OCI-M2 (cell line): ENCODE measurements around the gene SAPCD2.
"Not testable (repeated sequence)": the region's sequence is repeated elsewhere in the genome, so short reads cannot be mapped to it uniquely, and the experiment has no call there.

Experiments used
- DNase-seq: peaks from one replicate; lab custom pipeline; 2025; ENCODE audit not compliant: unreplicated experiment; lab: John Stamatoyannopoulos, UW

Gene SAPCD2

DNA sequence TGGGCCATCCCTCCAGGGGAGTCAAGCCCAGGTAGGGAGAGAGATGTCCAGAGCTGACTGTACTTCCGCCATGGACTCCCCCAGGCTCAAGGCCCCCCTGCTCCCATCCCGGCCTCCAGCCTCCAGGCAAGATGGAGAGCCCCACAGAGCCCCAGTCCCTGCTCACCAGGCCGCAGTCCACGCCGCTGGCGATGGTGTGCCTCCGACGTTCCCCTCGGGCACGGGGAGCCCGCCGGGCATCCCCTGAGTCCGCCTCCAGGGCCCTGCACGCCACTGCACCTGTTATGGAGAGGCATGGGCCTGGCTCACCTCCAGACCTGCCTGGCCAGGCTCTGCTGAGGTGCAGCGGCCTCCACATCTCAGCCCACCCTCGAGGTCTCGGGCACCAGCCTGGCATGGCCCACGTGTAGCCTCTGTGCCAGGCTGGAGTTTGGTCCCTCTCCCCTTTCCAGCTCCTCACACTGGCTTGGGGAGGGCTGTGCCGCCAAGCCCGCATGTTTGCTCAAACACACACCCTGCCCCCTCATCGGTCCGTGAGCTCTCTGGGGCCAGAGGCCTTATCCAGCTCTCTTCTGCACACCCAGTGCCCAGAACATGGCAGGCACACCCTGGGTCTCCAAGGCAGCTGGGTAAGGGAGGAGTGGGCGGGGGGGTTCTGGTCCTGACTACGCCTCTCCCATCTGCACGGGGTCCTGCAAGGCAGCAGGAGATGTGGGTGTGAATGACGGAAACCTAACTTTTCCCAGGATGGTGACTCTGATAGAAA lies 4.1 kb downstream of the SAPCD2 start:
- no peak for DNase-seq

- no peak for DNase-seq
These were observed 4.9 kb downstream of the SAPCD2 start for GRCh38 chr9:137065336-137065967.

- DNase-seq = no peak
These were observed 5.5 kb downstream of the SAPCD2 start for GRCh38 chr9:137064880-137065164.

DNA sequence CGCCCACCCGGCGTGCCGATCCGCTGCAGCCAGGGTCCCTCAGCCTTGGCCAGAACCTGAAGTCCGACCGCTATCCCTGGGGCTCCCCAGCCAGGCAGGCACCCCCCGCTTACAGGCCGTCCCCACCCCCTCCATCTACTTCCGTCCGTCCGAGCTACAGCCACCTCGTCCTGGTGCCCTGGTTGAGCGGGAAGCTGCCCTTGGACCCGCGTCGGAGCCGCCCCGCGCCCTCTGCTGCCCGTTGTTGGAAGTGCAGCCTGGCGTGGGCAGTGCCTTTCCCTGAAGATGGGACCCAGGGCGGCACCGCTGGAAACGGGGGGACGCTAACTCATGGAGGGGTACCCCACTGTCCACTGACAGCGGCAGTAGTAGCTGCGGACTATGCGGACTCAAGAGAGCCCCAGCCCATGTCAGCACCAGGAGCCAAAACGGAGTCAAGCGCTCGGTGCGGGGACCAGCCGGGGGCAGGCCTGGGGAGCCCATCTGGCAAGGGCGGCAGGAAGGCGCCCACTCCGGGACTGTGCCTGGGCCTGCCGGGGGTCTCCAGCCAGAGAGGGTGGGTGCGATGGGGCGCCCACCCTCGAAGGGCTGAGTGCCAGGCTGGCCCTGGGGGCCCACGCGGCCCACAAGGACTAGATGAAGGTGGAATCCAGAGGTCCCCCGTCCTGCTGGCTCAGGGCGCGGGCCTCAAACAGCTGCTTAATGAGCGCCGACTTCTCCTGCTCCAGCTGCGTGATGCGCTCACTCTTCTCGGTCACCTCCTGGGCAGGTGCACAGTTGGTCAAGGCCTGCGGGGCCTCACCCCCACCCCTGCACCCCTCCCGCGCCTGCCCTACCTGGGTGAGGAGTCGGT lies 6.1 kb downstream of the SAPCD2 start:
- no peak for DNase-seq

DNA sequence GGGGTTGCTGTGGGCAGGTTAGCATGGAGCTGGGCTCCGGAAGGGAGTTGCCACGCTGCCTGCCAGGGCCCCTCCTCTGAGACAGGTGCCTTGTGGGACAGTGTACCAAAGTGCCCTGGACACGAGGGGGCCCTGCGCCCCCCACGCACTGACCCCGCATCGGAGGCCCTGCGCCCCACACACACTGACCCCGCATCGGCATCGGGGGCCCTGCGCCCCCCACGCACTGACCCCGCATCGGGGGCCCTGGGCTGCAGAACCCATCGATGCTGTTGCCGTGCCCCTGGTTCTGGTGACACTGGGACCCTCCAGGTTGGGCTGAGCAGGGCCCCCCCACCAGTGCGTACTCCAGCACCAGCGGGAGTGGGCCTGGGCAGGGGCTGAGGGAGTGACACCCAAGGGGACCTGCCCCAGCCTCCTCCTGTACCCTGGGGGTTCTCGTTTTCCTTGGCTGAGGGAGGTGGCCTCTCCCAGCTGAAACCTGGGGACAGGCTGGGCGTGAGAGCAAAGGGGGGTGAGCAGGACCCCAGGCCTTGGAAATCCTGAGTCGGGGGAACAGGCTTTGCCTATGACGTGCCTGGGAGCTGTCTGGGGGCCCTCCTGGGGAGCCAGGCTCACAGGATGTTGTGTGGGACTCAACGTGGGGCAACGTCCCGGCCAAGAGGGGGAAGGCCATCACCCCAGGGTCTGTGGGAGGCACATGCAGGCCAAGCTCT lies 6.9 kb downstream of the SAPCD2 start:
- no peak for DNase-seq

DNA sequence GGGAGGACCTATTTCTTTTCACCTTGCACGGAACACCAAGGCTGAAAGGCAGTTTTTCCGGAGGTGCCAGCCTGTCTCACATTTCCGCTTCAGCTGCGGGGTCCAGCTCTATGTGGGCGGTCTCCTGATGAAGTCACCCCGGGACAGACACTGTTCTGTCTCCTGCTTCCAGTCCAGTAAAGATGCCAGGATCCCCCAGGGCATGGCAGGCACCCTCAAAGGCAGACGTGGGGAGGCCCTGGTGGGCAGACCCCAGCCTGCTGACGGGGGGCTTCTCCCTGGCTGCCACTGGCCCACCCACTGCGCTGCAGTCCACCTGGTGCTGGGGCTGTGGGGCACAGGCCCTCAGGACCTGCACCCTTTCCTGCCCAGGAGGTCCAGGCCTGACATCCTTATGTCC lies 7.6 kb downstream of the SAPCD2 start:
- not testable (repeated sequence) for DNase-seq

DNA sequence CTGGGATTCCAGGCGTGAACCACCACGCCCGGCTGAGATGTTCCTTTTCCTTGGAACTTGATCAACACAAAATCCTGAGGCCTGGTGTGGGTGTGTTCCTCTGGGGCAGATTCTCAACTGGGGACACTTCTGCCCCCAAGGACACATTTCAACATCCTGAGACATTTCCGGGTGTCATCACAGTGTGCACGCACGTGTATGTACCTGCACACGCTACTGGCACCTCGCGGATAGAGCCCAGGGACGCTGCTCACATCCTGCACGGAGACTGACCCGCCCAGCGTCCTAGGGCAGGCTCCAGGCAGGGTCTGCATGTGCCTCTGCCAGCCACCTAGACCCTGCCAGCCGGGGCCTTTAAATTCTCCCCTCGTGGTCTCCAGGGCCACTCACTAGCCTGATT lies 8.0 kb downstream of the SAPCD2 start:
- no peak for DNase-seq

GRCh38 chr9:137058521-137059234 lies 11.7 kb downstream of the SAPCD2 start:
- DNase-seq = no peak

GRCh38 chr9:137057545-137057944 lies 12.8 kb downstream of the SAPCD2 start:
- no peak for DNase-seq

DNA sequence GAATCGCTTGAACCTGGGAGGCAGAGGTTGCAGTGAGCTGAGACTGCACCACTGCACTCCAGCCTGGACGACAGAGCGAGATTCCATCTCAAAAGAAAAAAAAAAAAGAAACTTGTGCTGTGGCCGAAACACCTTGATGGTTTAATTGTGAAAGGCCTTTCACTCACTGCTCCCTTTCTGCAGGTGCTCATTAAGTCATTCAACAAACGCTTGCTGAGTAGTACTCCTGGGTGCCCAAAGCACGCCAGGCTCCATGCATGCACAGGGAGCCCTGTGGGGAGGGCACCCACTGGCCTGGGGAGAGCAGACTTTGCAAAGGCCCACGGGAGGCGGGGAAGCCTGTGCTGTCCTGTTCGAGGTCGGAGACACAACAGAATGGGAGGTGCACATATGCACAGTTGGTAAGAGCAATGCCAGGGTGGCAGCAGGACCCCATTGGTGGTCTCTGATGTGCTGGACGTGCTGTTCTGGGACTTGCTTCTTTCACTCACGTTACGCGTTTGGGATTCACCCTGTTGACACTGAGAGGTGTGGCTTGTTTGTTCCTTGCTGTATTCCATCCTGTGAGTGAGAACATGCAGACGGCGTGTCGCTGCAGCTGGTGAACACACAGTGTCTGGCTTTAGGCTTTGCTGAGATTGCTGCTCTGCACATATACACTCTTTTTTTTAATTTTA lies 13.5 kb downstream of the SAPCD2 start:
- no peak for DNase-seq

- DNase-seq = no peak
These were observed 14.7 kb downstream of the SAPCD2 start for GRCh38 chr9:137055385-137056364.

DNA sequence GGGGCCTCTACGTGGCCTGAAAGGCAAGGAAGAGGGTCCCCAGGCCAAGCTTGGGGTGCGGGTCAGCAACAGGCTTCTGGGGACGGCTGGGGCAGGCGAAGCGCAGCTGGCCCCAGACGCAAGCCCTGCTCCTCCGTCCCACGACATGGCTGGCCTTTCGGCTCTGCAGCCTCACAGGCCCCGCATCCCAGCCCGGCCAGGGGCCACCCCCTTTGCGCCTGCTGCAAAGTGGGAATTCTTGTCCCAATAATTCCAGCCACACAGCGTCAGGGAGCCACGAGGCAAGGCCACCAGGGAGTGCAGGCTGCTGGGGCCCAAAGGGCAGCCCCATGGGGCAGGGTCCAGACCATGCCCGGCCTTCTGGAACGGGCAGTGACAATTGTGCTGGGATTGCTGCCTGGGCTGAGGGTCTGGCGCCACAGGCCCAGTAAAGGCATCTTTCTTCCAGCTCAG lies 15.4 kb downstream of the SAPCD2 start:
- no peak for DNase-seq

GRCh38 chr9:137053944-137054931 lies 16.1 kb downstream of the SAPCD2 start, which contains the start of gene ENTPD2:
Gene ENTPD2 (minus strand): TSS chr9:137054061. CDS start chr9:137053997, 64 bp downstream.
- no peak for DNase-seq

GRCh38 chr9:137052998-137053943 lies 17.1 kb downstream of the SAPCD2 start:
- no peak for DNase-seq

GRCh38 chr9:137052293-137052692 lies 18.1 kb downstream of the SAPCD2 start:
- no peak for DNase-seq

DNA sequence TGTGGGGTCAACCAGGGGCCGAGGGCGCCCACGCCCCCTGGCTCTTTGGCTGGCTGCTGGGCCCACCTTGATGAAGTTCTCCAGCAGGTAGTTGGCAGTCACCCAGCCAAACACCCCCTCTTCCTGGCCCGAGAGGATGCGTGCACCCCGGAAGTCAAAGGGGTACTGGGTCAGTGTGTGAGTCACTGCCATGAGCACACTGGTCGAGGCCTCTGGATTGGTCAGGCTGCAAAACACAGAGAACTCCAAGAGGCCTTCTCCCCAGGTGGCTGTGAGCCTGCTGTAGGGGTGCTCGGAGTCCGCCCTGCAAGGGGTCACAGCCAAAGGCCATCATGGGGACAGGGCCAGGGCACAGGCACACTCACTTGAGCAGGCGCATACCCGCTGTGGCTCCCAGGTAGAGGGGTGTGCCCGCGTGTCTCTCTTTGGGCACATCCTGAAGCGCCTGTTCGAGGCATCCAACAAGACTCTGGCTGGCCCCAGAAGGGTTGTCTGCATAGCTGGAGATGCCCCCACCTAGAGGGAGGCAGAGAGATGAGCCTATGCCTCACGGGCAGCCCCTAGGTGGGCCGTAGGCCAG lies 19.1 kb downstream of the SAPCD2 start:
- no peak for DNase-seq
